GM18907 (cell line): ENCODE data around the gene FTCD.

Experiments used
- ATAC-seq: cut with Tn5 transposase; IDR thresholded peaks from one replicate; pipeline ENCODE4 v1.9.1; 2021; ENCODE audit warnings: mild to moderate bottlenecking, moderate library complexity; ENCODE audit not compliant: unreplicated experiment

FTCD gene

GRCh38 chr21:46094401-46095082 is 60.8 kb downstream of the FTCD start:
- ATAC-seq: no peak

GRCh38 chr21:46093668-46094400 is 61.5 kb downstream of the FTCD start:
- ATAC-seq: no peak

GRCh38 chr21:46092811-46093667 is 62.3 kb downstream of the FTCD start:
- ATAC-seq: no peak

GRCh38 chr21:46092026-46092764 is 63.2 kb downstream of the FTCD start:
- ATAC-seq: no peak

- ATAC-seq: no peak
Measured at GRCh38 chr21:46091631-46092025, 63.8 kb downstream of the FTCD start.

- no peak for ATAC-seq
Measured at GRCh38 chr21:46091118-46091517, 64.3 kb downstream of the FTCD start.

- no peak for ATAC-seq
Measured at GRCh38 chr21:46089285-46089684, 66.1 kb downstream of the FTCD start.

GRCh38 chr21:46088189-46088588 is 67.2 kb downstream of the FTCD start:
- ATAC-seq: no peak

- ATAC-seq: no peak
Measured at GRCh38 chr21:46087641-46088040, 67.7 kb downstream of the FTCD start.
